HG02798 (cell line): ENCODE results near the gene RMDN2.
"Not testable (repeated sequence)": the region's sequence is repeated elsewhere in the genome, so short reads cannot be mapped to it uniquely, and the experiment has no call there.

Experiments
- ATAC-seq: cut with Tn5 transposase; IDR thresholded peaks from one replicate; pipeline ENCODE4 v1.9.1; 2021; ENCODE audit warnings: mild to moderate bottlenecking; ENCODE audit not compliant: unreplicated experiment, poor library complexity

Gene RMDN2

DNA sequence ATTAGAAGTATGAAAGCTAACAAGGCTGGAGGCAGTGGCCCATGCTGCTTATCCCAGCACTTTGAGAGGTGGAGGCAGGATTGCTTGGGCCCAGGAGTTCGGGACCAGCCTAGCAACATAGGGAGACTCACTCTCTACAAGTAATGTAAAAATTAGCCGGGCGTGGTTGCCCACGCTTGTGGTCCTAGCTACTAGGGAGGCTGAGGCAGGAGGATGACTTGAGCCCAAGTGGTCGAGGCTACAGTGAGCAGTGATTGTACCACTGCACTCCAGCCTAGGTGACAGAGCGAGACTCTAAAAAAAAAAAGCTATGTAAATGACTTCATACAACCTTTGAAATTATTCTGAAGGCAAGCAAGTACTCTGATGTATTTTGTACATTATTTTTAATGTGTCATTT lies 1.5 kb downstream of the RMDN2 start:
- ATAC-seq, result no peak

- no peak for ATAC-seq
These were observed 3.3 kb downstream of the RMDN2 start for GRCh38 chr2:37928377-37928776.

DNA sequence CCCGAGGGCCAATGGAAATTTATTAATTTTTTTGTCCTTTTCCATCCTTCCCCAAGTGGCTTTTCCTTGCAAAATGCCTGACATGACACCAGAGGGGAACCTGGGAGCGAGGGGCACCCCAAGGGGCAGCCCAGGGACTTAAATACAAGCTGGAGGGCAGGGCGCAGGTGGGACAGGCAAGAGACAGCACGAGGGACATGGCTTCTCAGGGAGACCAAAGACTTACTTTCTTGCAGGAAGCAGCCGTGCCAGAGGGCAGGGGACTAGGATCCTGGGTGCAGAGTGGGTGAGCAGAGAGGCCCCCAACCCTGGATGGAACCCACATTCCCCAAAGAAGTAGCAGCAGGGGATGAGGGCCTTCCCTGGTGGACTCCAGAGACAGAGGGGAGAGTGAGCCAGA lies 5.3 kb downstream of the RMDN2 start:
- not testable (repeated sequence) for ATAC-seq

- ATAC-seq, result not testable (repeated sequence)
These were observed 7.8 kb downstream of the RMDN2 start for GRCh38 chr2:37932873-37933272.

DNA sequence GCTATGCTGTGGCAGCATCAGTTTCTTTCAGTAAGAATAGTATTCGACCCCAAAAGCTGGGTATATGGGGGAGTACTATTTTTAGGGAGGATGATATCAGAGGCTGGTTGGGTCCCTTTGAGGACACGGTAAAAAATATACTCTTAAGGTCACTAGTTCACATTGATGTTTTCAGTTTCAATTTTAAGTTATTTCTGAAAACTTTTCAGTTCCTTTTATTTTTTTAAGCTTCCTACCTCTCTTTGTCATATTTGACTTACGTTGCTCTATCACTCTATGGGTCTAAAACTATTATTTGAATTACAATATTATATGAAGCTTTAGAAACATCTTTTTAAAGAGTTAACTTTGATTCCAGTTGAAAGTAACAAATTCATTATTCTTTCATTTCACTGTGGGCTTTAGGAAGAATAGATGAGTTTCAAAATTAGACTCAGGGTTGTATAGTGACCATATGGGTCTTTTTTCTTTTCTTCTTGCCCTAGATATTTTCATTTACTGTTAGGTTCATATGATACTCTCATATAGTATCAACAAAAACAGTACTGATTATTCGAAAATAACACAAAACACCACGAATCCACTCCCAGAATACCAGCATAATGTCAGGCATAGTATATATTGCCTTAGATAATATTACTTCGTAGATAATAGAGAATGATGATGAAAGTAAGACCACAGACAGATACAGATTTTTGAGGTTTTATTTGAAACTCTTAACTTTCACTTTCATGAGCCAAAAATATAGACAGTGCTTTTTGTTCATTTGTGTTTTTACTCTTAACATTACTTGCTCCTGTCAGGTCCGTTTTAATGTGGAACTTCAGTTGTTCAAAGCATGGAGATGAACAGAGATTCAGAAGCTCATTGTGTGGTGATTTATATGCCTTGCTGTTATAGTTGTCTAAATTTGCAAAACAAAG lies 9.8 kb downstream of the RMDN2 start:
- peak; percentile 88 for ATAC-seq

- ATAC-seq, result not testable (repeated sequence)
These were observed 12.5 kb downstream of the RMDN2 start for GRCh38 chr2:37937568-37937967.

DNA sequence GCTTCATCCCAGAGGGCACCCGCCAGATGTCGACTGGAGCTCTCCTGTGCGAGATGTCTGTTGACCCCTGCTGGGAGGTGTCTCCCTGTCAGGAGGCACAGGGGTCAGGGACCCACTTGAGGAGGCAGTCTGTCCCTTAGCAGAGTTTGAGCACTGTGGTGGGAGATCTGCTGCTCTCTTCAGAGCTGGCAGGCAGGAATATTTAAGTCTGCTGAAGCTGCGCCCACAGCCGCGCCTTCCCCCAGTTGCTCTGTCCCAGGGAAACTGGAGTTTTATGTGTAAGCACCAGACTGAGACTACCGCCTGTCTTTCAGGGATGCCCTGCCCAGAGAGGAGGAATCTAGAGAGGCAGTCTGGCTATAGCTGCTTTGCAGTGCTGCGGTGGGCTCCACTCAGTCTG lies 16.2 kb downstream of the RMDN2 start:
- not testable (repeated sequence) for ATAC-seq

DNA sequence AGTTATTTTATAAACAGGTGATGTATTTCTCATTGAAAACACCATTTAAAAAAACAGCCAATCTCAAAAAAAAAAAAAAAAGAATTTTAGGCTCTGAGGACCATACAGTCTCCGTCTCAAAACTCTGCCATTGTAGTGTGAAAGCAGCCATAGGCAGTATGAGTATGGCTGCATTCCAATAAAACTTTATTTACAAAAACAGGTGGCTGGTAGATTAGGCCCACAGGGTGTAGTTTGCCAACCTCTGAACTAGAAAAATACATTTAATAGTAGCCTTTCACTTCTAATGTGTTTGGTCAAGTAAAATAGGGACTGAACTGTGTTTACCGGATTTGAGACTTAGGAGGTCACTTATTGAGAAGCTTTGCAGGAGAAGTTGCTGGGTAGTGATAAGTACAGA lies 19.2 kb downstream of the RMDN2 start:
- no peak for ATAC-seq

DNA sequence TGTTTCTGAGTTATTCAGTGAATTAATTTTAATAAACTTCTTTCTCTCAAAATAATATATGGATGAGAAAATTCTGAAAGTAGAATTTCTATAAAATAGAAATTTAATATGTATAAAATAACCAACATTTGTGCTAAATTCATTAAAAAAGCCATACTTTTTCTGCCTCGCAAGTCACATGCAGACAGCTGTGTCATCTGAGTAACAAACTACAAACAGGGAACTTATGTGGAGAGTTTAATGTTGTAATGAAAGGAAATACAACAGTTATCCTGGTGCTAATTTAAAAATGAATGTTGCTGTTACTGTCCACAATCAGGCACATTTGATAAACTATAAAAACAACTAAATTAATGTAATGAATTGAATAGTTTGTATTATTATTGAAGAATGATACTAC lies 22.2 kb downstream of the RMDN2 start:
- no peak for ATAC-seq

GRCh38 chr2:37962018-37962739 lies 37.1 kb downstream of the RMDN2 start:
- not testable (repeated sequence) for ATAC-seq

DNA sequence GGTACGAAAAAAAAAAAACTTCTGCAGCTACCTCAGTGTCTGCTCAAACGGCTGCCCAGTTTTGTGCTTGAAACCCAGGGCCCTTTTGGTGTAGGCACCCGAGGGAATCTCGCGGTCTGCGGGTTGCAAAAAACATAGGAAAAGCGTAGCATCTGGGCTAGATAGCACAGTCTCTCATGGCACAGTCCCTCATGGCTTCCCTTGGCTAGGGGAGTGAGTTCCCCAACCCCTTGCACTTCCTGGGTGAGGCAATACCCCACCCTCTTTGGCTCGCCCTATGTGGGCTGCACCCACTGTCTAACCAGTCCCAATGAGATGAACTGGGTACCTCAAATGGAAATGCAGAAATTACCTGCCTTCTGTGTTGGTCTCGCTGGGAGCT lies 37.6 kb downstream of the RMDN2 start:
- not testable (repeated sequence) for ATAC-seq

GRCh38 chr2:37963901-37964300 lies 38.8 kb downstream of the RMDN2 start:
- ATAC-seq, result not testable (repeated sequence)

DNA sequence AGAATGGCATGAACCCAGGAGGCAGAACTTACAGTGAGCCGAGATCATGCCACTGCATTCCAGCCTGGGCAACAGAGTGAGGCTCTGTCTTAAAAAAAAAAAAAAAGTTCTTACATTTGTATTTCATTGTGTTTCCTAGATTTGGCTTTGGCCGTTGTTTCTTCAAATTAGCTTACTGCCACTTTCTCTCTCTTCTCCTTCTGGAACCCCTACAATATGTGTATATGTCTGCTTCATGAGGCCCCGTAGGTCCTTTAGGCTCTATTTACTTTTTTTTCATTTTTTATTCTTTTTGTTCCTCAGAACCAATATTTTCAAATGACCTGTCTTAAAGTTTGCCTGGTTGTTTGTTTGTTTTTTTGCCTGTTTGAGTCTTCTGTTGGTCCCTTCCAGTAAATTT lies 41.2 kb downstream of the RMDN2 start:
- no peak for ATAC-seq

DNA sequence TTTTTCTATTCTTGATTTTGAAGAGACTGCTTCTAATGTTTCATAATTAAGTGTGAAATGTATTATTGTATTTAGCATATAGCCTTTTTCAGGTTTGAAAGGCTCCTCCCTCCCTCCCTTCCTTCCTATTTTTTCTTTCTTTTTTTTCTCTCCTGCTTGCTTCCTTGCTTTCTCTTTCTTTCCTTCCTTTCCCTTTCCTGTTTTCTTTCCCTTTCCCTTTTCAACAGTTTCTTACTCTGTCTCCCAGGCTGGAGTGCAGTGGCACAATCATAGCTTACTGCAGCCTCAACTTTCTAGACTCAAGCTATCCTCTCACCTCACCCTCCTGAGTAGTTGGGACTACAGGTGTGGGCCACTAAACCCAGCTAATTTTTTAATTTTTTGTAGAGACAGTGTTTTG lies 44.6 kb downstream of the RMDN2 start:
- ATAC-seq, result no peak

GRCh38 chr2:37971971-37972370 lies 46.9 kb downstream of the RMDN2 start:
- ATAC-seq, result no peak

DNA sequence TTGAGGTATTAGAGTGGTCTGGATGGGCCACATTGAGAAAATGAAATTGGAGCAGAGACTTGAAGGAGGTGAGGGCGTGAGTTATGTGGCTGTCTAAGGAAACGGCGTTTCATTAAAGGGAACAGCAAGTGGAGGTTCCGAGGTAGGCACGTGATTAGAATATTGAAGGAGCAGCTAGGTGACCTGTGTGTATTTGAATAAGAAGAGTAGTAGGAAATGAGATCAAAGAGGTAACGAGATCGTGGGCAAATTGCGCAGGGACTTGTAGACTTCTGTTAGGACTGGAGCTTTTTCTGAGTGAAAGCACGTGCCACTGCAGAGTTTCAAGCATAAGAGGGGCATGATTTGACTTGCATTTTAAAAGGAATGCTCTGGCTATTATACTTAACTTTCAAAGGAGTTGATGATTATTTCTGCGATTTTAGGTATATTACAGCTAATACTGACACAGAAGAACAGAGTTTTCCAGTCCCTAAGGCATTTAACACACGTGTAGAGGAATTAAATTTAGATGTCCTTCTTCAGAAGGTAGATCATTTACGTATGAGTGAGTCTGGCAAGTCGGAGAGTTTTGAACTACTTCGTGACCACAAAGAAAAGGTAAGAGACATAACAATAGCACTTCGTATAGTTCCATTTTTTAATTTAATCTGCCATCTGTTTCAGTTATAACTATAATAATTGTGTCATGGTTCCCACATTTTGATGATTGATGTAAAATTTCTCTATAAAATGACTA lies 48.7 kb downstream of the RMDN2 start:
- ATAC-seq, result no peak

DNA sequence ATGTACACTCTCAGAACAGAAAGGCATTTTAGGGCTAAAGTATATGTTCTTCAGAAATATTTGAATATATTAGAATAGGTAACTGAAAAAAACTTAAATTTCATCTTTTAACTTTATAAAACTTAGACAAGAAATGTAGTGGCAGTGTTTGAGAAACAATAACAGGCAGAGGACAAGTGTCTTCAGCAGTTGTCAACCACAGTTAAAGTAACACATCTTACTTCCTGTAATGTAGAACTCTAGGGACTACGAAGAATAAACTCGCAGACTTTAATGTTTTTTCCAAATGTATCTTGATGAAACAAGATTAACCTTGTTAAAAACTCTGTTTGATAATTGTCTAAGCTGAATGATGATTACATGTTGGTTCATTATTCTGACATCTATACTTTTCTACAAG lies 50.7 kb downstream of the RMDN2 start:
- ATAC-seq, result no peak

DNA sequence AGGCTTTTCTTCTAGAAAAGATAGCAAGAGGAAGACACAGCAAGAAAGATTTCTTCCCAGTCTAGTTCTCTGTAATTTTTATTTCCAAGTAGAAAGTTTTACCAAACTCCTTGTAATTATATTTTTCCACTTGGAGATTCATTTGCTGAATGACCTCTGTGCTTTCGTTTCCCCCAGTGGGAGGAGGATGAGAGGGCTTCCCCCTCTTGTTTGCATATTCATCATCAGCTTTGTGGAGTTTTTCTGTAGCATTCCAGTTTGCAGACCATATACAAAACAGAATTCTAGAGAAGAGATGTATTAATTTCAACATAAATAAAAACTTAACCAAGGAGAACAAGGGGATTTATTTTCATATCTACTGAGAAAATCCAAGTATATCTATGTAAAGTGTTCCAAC lies 51.3 kb downstream of the RMDN2 start:
- no peak for ATAC-seq

- ATAC-seq, result no peak
These were observed 57.1 kb downstream of the RMDN2 start for GRCh38 chr2:37982147-37982582.

DNA sequence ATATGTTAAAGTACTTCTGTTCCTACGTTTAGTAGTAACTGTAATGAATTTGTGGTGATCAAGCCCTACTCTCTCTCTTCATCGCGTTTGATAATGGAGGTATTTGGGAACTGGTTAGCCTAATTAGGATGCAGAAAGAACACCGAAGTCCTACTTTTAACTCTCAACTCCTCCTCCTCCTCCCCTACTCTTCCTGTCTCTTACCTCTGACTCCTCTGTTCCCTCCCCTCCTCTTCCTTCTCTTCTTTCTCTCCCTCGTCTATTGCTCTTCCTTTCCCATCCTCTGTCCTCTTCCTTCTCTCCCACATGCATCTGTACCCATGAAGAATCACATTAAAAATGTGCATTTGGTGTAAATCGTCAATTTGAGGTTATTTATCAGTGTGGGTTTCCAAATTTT lies 57.8 kb downstream of the RMDN2 start:
- ATAC-seq, result no peak

- ATAC-seq, result no peak
These were observed 58.6 kb downstream of the RMDN2 start for GRCh38 chr2:37983719-37984118.
